HCT116 (cell line): Measurements from ENCODE around the gene PLCXD1. TPM values are rescaled to one million over a fixed set of nuclear protein-coding genes. Genes with fewer than 3 reads are reported as not detected.

Source experiments
- ATAC-seq: fragments of 200-7000 bp; cut with Tn5 transposase; 2 replicates; pipeline ENCODE4 v1.9.1; 2020; ENCODE audit warnings: mild to moderate bottlenecking, moderate library complexity
- BruUV-seq: library from RNA; stranded (reverse); fragments of 400-500 nt; replicated peaks from 2 replicates; lab custom pipeline; 2021; lab: Mats Ljungman, UMichigan
- CTCF ChIA-PET: fragments of 300-600 bp; sonication (Branson Sonifier 250); formaldehyde crosslinking; loops from one replicate; lab custom pipeline; 2021; ENCODE audit warnings: antibody characterized with exemption; lab: Charles Lee
- POLR2A ChIA-PET: fragments of 300-600, 350-600 bp; sonication (Branson Sonifier 250); formaldehyde crosslinking; loops from one replicate; lab custom pipeline; 2021; ENCODE audit warnings: antibody characterized with exemption; lab: Charles Lee
- RAD21 ChIA-PET, 2 experiments: fragments of 300-600 bp; sonication (Branson Sonifier 250); formaldehyde crosslinking; loops; one replicate each; lab custom pipeline; 2023; ENCODE audit warnings: low total read pairs in 2 of 2; ENCODE audit not compliant: uncharacterized antibody in 2 of 2, unreplicated experiment in 2 of 2, low non-redundant PET in 1 of 2; lab: Charles Lee
- DNase-seq: peaks from one replicate; pipeline ENCODE4 v3.0.0-alpha.2; 2010; ENCODE audit warnings: low read depth, low spot score
- H2AFZ ChIP-seq: fragments of 200-600 bp; shearing (Covaris generic), sonication (generic); 2 replicates; pipeline ENCODE4 v1.6.1; 2017; ENCODE audit warnings: low read depth, mixed run types, mixed read lengths, antibody characterized with exemption, low read length; ENCODE audit not compliant: poor library complexity, severe bottlenecking
- H3K27ac ChIP-seq: 2 replicates; pipeline ENCODE4 v1.5.1; 2012; ENCODE audit warnings: low read depth, low read length
- H3K27me3 ChIP-seq: fragments of 200-600 bp; sonication (generic); 2 replicates; pipeline ENCODE4 v1.6.1; 2016; ENCODE audit warnings: mixed run types, low read length, mixed read lengths; ENCODE audit not compliant: insufficient read depth
- H3K36me3 ChIP-seq, 2 experiments: fragments of 200-500 bp in 1 of 2; fragments of 200-600 bp in 1 of 2; sonication (Bioruptor generic) in 1 of 2; sonication (generic) in 1 of 2; 2 replicates each; pipeline versions ENCODE4 v1.5.1 to v1.6.1; 2014 to 2016; ENCODE audit warnings: low read length in 2 of 2, inconsistent platforms in 1 of 2, mixed read lengths in 1 of 2, mixed run types in 1 of 2; ENCODE audit not compliant: insufficient read depth in 2 of 2, control insufficient read depth in 1 of 2
- H3K4me1 ChIP-seq, 2 experiments: fragments of 200-600 bp in 1 of 2; sonication (generic) in 1 of 2; 2 replicates each; pipeline versions ENCODE4 v1.5.1 to v1.6.1; 2012 to 2017; ENCODE audit warnings: low read length in 2 of 2, inconsistent platforms in 1 of 2, mild to moderate bottlenecking in 1 of 2, mixed read lengths in 1 of 2, mixed run types in 1 of 2, moderate library complexity in 1 of 2; ENCODE audit not compliant: insufficient read depth in 2 of 2, control insufficient read depth in 1 of 2
- H3K4me2 ChIP-seq: fragments of 200-600 bp; sonication (generic); 2 replicates; pipeline ENCODE4 v1.6.1; 2017; ENCODE audit warnings: mixed run types, low read length, mixed read lengths
- H3K4me3 ChIP-seq, 2 experiments: fragments of 200-600 bp in 1 of 2; sonication (generic) in 1 of 2; replicated peaks in 1 of 2; 2 replicates each; pipeline ENCODE4 v1.5.1; 2011 to 2016; ENCODE audit warnings: low read length in 2 of 2, control low read depth in 1 of 2, low read depth in 1 of 2, mild to moderate bottlenecking in 1 of 2, mixed read lengths in 1 of 2, mixed run types in 1 of 2
- H3K79me2 ChIP-seq: fragments of 200-600 bp; sonication (generic); 2 replicates; pipeline ENCODE4 v1.6.1; 2017; ENCODE audit warnings: mild to moderate bottlenecking, mixed run types, low read length, moderate library complexity, mixed read lengths; ENCODE audit not compliant: insufficient read depth
- H3K9ac ChIP-seq: fragments of 200-600 bp; sonication (generic); 2 replicates; pipeline ENCODE4 v1.6.1; 2016; ENCODE audit warnings: low read length, mixed read lengths
- H3K9me2 ChIP-seq: fragments of 200-600 bp; sonication (generic), shearing (Covaris generic); 2 replicates; pipeline ENCODE4 v1.6.1; 2017; ENCODE audit warnings: mixed run types, mild to moderate bottlenecking, moderate library complexity; ENCODE audit not compliant: insufficient read depth
- H3K9me3 ChIP-seq, 2 experiments: fragments of 200-500 bp in 1 of 2; fragments of 200-600 bp in 1 of 2; sonication (Bioruptor generic) in 1 of 2; sonication (generic) in 1 of 2; 2 replicates each; pipeline ENCODE4 v1.6.1; 2014 to 2017; ENCODE audit warnings: low read length in 2 of 2, mixed read lengths in 2 of 2, inconsistent platforms in 1 of 2, low read depth in 1 of 2, mild to moderate bottlenecking in 1 of 2, mixed run types in 1 of 2, moderate library complexity in 1 of 2; ENCODE audit not compliant: control insufficient read depth in 1 of 2, insufficient read depth in 1 of 2
- H4K20me1 ChIP-seq: fragments of 200-600 bp; sonication (generic), shearing (Covaris generic); 2 replicates; pipeline ENCODE4 v1.6.1; 2017; ENCODE audit warnings: mixed run types, mild to moderate bottlenecking, moderate library complexity; ENCODE audit not compliant: insufficient read depth
- ATF3 ChIP-seq: IDR thresholded peaks from 2 replicates; pipeline ENCODE4 v1.6.1; 2012
- CBX3 ChIP-seq: IDR thresholded peaks from 2 replicates; pipeline ENCODE4 v1.6.1; 2012; ENCODE audit warnings: low read depth
- FOSL1 ChIP-seq: IDR thresholded peaks from 2 replicates; pipeline ENCODE4 v1.6.1; 2012; ENCODE audit warnings: low read depth
- POLR2AphosphoS5 ChIP-seq: IDR thresholded peaks from 2 replicates; pipeline ENCODE4 v1.6.1; 2011; ENCODE audit warnings: mild to moderate bottlenecking, low read depth, low read length, moderate library complexity
- REST ChIP-seq: IDR thresholded peaks from 2 replicates; pipeline ENCODE4 v1.6.1; 2012; ENCODE audit warnings: low read depth
- intact Hi-C: fragments of 100-400 bp; cut with micrococcal nuclease; formaldehyde crosslinking; loops from 2 replicates; pipeline ENCODE4 v1.10.0; 2022
- total RNA-seq: library from RNA; stranded (reverse); gene quantifications from one replicate; pipeline ENCODE4 v1.2.1, GENCODE V29; 2021; ENCODE audit not compliant: unreplicated experiment

The PLCXD1 gene
- total RNA-seq, 1 experiment from 2014 or later: 26.3 TPM

- H3K9me2 ChIP-seq: no peaks in the 10 kb centered on the region
- H3K9me3 ChIP-seq: no peaks in the 10 kb centered on the region
- H3K9ac ChIP-seq: no peak overlapping the region
- no peaks in the 10 kb centered on the region for H3K36me3 ChIP-seq
- H3K27ac ChIP-seq: no peak overlapping the region; the same call in 1 of the 2 replicates
- intact Hi-C loops: no loop called here
- no peaks in the 10 kb centered on the region for H3K79me2 ChIP-seq
- CTCF ChIA-PET: no interaction called here
- POLR2A ChIA-PET: no interaction called here
- no TSS peak for BruUV-seq
- no peak overlapping the region for H2AFZ ChIP-seq
- ATAC-seq (no peak), DNase-seq (no peak)
- no peak overlapping the region; the same call in 1 of the 2 replicates for H3K4me2 ChIP-seq
- peaks cover 5 to 13% of the 10 kb centered on the region in 2 experiments; a peak in 2 of 4 replicates for H3K4me1 ChIP-seq
- no peaks in the 10 kb centered on the region for H4K20me1 ChIP-seq
- H3K27me3 ChIP-seq: no peaks in the 10 kb centered on the region
- TF ChIP-seq CBX3 (no peak), POLR2AphosphoS5 (no peak), ATF3 (no peak), REST (no peak), FOSL1 (no peak)
- RAD21 ChIA-PET: no interaction called here
- H3K4me3 ChIP-seq: no peak overlapping the region
Observed at GRCh38 chrX:330726-331150, 49.6 kb downstream of the PLCXD1 start.
